HCT116 (cell line): ENCODE results near the gene TMEM232. TPM values are rescaled to one million over a fixed set of nuclear protein-coding genes. Genes with fewer than 3 reads are reported as not detected.
"Not testable (repeated sequence)": the region's sequence is repeated elsewhere in the genome, so short reads cannot be mapped to it uniquely, and the experiment has no call there.

Experiments
- ATAC-seq: fragments of 200-7000 bp; cut with Tn5 transposase; 2 replicates; pipeline ENCODE4 v1.9.1; 2020; ENCODE audit warnings: mild to moderate bottlenecking, moderate library complexity
- BruUV-seq: library from RNA; stranded (reverse); fragments of 400-500 nt; replicated peaks from 2 replicates; lab custom pipeline; 2021; lab: Mats Ljungman, UMichigan
- CTCF ChIA-PET: fragments of 300-600 bp; sonication (Branson Sonifier 250); formaldehyde crosslinking; loops from one replicate; lab custom pipeline; 2021; ENCODE audit warnings: antibody characterized with exemption; lab: Charles Lee
- POLR2A ChIA-PET: fragments of 300-600, 350-600 bp; sonication (Branson Sonifier 250); formaldehyde crosslinking; loops from one replicate; lab custom pipeline; 2021; ENCODE audit warnings: antibody characterized with exemption; lab: Charles Lee
- RAD21 ChIA-PET, 2 experiments: fragments of 300-600 bp; sonication (Branson Sonifier 250); formaldehyde crosslinking; loops; one replicate each; lab custom pipeline; 2023; ENCODE audit warnings: low total read pairs in 2 of 2; ENCODE audit not compliant: uncharacterized antibody in 2 of 2, unreplicated experiment in 2 of 2, low non-redundant PET in 1 of 2; lab: Charles Lee
- DNase-seq: peaks from one replicate; pipeline ENCODE4 v3.0.0-alpha.2; 2010; ENCODE audit warnings: low read depth, low spot score
- H2AFZ ChIP-seq: fragments of 200-600 bp; shearing (Covaris generic), sonication (generic); 2 replicates; pipeline ENCODE4 v1.6.1; 2017; ENCODE audit warnings: low read depth, mixed run types, mixed read lengths, antibody characterized with exemption, low read length; ENCODE audit not compliant: poor library complexity, severe bottlenecking
- H3K27ac ChIP-seq: 2 replicates; pipeline ENCODE4 v1.5.1; 2012; ENCODE audit warnings: low read depth, low read length
- H3K27me3 ChIP-seq: fragments of 200-600 bp; sonication (generic); 2 replicates; pipeline ENCODE4 v1.6.1; 2016; ENCODE audit warnings: mixed run types, low read length, mixed read lengths; ENCODE audit not compliant: insufficient read depth
- H3K36me3 ChIP-seq, 2 experiments: fragments of 200-500 bp in 1 of 2; fragments of 200-600 bp in 1 of 2; sonication (Bioruptor generic) in 1 of 2; sonication (generic) in 1 of 2; 2 replicates each; pipeline versions ENCODE4 v1.5.1 to v1.6.1; 2014 to 2016; ENCODE audit warnings: low read length in 2 of 2, inconsistent platforms in 1 of 2, mixed read lengths in 1 of 2, mixed run types in 1 of 2; ENCODE audit not compliant: insufficient read depth in 2 of 2, control insufficient read depth in 1 of 2
- H3K4me1 ChIP-seq, 2 experiments: fragments of 200-600 bp in 1 of 2; sonication (generic) in 1 of 2; 2 replicates each; pipeline versions ENCODE4 v1.5.1 to v1.6.1; 2012 to 2017; ENCODE audit warnings: low read length in 2 of 2, inconsistent platforms in 1 of 2, mild to moderate bottlenecking in 1 of 2, mixed read lengths in 1 of 2, mixed run types in 1 of 2, moderate library complexity in 1 of 2; ENCODE audit not compliant: insufficient read depth in 2 of 2, control insufficient read depth in 1 of 2
- H3K4me2 ChIP-seq: fragments of 200-600 bp; sonication (generic); 2 replicates; pipeline ENCODE4 v1.6.1; 2017; ENCODE audit warnings: mixed run types, low read length, mixed read lengths
- H3K4me3 ChIP-seq, 2 experiments: fragments of 200-600 bp in 1 of 2; sonication (generic) in 1 of 2; replicated peaks in 1 of 2; 2 replicates each; pipeline ENCODE4 v1.5.1; 2011 to 2016; ENCODE audit warnings: low read length in 2 of 2, control low read depth in 1 of 2, low read depth in 1 of 2, mild to moderate bottlenecking in 1 of 2, mixed read lengths in 1 of 2, mixed run types in 1 of 2
- H3K79me2 ChIP-seq: fragments of 200-600 bp; sonication (generic); 2 replicates; pipeline ENCODE4 v1.6.1; 2017; ENCODE audit warnings: mild to moderate bottlenecking, mixed run types, low read length, moderate library complexity, mixed read lengths; ENCODE audit not compliant: insufficient read depth
- H3K9ac ChIP-seq: fragments of 200-600 bp; sonication (generic); 2 replicates; pipeline ENCODE4 v1.6.1; 2016; ENCODE audit warnings: low read length, mixed read lengths
- H3K9me2 ChIP-seq: fragments of 200-600 bp; sonication (generic), shearing (Covaris generic); 2 replicates; pipeline ENCODE4 v1.6.1; 2017; ENCODE audit warnings: mixed run types, mild to moderate bottlenecking, moderate library complexity; ENCODE audit not compliant: insufficient read depth
- H3K9me3 ChIP-seq, 2 experiments: fragments of 200-500 bp in 1 of 2; fragments of 200-600 bp in 1 of 2; sonication (Bioruptor generic) in 1 of 2; sonication (generic) in 1 of 2; 2 replicates each; pipeline ENCODE4 v1.6.1; 2014 to 2017; ENCODE audit warnings: low read length in 2 of 2, mixed read lengths in 2 of 2, inconsistent platforms in 1 of 2, low read depth in 1 of 2, mild to moderate bottlenecking in 1 of 2, mixed run types in 1 of 2, moderate library complexity in 1 of 2; ENCODE audit not compliant: control insufficient read depth in 1 of 2, insufficient read depth in 1 of 2
- H4K20me1 ChIP-seq: fragments of 200-600 bp; sonication (generic), shearing (Covaris generic); 2 replicates; pipeline ENCODE4 v1.6.1; 2017; ENCODE audit warnings: mixed run types, mild to moderate bottlenecking, moderate library complexity; ENCODE audit not compliant: insufficient read depth
- EZH2 ChIP-seq: fragments of 200-600 bp; sonication (generic); IDR thresholded peaks from 2 replicates; pipeline ENCODE4 v1.6.1; 2017; ENCODE audit warnings: antibody characterized with exemption, mixed run types
- POLR2A ChIP-seq: IDR thresholded peaks from 2 replicates; pipeline ENCODE4 v1.7.0; 2011; ENCODE audit warnings: borderline replicate concordance; ENCODE audit not compliant: insufficient read depth, insufficient read length; ENCODE audit errors: extremely low read depth
- TCF7L2 ChIP-seq: IDR thresholded peaks from 2 replicates; pipeline ENCODE4 v1.7.0; 2011; ENCODE audit warnings: borderline replicate concordance, inconsistent platforms; ENCODE audit not compliant: insufficient read depth, insufficient read length; ENCODE audit errors: extremely low read depth
- intact Hi-C: fragments of 100-400 bp; cut with micrococcal nuclease; formaldehyde crosslinking; loops from 2 replicates; pipeline ENCODE4 v1.10.0; 2022
- total RNA-seq: library from RNA; stranded (reverse); gene quantifications from one replicate; pipeline ENCODE4 v1.2.1, GENCODE V29; 2021; ENCODE audit not compliant: unreplicated experiment

TMEM232 gene
- total RNA-seq, 1 experiment from 2014 or later = 1.2 TPM

DNA sequence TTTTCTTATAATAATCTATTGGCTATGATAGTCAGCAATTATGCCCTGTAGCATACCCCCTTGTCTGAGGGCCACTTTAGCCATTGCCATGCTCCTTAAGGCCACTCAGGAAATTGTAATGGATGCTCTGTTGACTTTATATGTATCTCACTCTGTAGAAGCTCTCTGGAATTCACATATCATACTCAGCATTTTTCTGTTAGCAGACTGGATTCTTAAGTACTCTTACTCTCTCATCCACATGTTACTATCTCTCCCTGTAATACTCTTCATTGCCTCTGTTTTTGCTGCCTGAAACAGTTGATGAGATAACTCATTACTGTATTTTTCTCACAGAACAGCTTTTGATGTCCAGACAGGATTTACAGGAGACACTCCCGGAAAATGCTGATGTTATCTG is 24.2 kb downstream of the TMEM232 start:
- H3K9me2 ChIP-seq = no peaks in the 10 kb centered on the region

DNA sequence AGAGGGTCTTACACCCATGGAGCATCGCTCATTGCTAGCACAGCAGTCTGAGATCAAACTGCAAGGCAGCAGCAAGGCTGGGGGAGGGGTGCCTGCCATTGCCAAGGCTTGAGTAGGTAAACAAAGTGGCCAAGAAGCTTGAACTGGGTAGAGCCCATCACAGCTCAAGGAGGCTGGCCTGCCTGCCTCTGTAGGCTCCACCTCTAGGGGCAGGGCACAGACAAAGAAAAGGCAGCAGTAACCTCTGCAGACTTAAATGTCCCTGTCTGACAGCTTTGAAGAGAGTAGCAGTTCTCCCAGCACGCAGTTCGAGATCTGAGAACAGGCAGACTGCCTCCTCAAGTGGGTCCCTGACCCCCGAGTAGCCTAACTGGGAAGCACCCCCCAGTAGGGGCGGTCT is 33.8 kb downstream of the TMEM232 start:
- ATAC-seq, H3K36me3 ChIP-seq, H3K4me2 ChIP-seq, CTCF ChIA-PET, H3K9me3 ChIP-seq, H3K4me3 ChIP-seq, H2AFZ ChIP-seq, H3K9me2 ChIP-seq, H3K4me1 ChIP-seq, RAD21 ChIA-PET, H4K20me1 ChIP-seq, POLR2A ChIA-PET, H3K27ac ChIP-seq, DNase-seq, intact Hi-C loops, BruUV-seq, H3K27me3 ChIP-seq, H3K9ac ChIP-seq, H3K79me2 ChIP-seq: not testable (repeated sequence)

More for the DNA sequence above, 24.2 kb downstream of the TMEM232 start:
- CTCF ChIA-PET = no interaction called here
- no peaks in the 10 kb centered on the region for H3K9me3 ChIP-seq
- H4K20me1 ChIP-seq = no peaks in the 10 kb centered on the region
- H2AFZ ChIP-seq = no peak overlapping the region
- H3K79me2 ChIP-seq = no peaks in the 10 kb centered on the region
- intact Hi-C loops = no loop called here
- no peak for TF ChIP-seq POLR2A
- TF ChIP-seq EZH2 = no peak
- TF ChIP-seq TCF7L2 = no peak
- H3K36me3 ChIP-seq = no peaks in the 10 kb centered on the region
- H3K4me1 ChIP-seq = no peaks in the 10 kb centered on the region
- no peak overlapping the region for H3K9ac ChIP-seq
- RAD21 ChIA-PET = no interaction called here
- POLR2A ChIA-PET = no interaction called here
- no peak overlapping the region for H3K4me2 ChIP-seq
- BruUV-seq = no TSS peak
- no peak overlapping the region for H3K27ac ChIP-seq
- no peak overlapping the region for H3K4me3 ChIP-seq
- ATAC-seq (no peak), DNase-seq (no peak)
- no peaks in the 10 kb centered on the region for H3K27me3 ChIP-seq

DNA sequence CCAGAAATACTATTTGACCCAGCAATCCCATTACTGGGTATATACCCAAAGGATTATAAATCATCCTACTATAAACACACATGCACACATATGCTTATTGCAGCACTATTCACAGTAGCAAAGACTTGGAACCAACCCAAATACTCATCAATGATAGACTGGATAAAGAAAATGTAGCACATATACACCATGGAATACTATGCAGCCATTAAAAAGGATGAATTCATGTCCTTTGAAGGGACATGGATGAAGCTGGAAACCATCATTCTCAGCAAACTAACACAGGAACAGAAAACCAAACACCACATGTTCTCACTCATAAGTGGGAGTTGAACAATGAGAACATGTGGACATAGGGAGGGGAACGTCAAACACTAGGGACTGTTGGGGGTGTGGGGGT is 35.9 kb downstream of the TMEM232 start:
- H3K27me3 ChIP-seq, CTCF ChIA-PET, H3K79me2 ChIP-seq: not testable (repeated sequence)

More for the DNA sequence above, 35.9 kb downstream of the TMEM232 start:
- H3K27ac ChIP-seq, H3K4me3 ChIP-seq, BruUV-seq, POLR2A ChIA-PET, DNase-seq, H2AFZ ChIP-seq, H3K4me1 ChIP-seq, H3K9ac ChIP-seq, H3K36me3 ChIP-seq, H3K4me2 ChIP-seq, RAD21 ChIA-PET, ATAC-seq, H3K9me3 ChIP-seq, intact Hi-C loops, H3K9me2 ChIP-seq, H4K20me1 ChIP-seq: not testable (repeated sequence)
